ENCODE measurements around the gene AGPAT2.

The AGPAT2 gene

DNA sequence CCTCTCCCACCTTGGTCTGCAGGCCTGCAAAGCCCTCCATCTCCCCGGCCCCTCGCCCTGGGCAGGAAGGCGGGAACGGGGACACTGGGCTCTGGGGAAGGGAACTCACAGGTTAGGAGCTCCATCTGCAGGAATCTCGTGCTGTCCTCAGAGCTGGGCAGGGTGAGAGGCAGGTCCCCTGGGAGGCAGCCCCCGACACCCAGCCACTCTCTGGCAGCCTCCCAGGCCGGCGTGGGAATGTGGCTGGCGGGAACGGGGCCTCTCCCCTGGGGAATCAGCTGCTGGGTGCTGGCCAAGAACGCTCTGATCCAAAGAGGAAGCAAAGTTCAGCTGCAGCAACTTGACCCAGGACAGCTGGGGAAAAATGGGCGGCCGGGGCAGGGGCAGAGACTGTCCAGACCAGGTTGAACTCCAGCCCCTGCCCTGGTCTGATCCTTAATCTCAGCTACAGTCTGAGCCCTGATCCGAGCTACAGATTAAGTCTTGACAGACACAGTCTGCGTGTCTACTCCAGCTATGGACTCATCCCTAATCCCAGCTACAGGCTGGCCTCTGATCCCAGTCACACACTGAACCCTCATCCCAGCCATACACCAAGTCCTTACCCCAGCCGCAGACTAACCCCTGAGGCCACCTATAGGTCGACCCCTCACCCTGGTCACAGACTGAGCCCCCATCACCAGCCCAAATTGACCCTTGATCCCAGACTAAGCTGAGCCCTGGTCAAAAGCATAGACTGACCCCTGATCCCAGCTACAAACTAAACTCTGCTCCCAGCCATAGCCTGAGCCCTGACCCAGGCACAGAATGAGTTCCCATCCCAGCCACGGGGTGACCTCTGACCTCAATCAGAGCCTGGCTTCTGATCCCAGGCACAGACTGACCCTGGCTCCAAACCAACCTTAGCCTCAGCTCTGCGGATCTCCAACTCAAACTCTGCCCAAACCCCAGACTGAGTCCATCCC, 61.9 kb downstream of the AGPAT2 start:
- no peak for DNase-seq (ENCODE audit: low spot score)

DNA sequence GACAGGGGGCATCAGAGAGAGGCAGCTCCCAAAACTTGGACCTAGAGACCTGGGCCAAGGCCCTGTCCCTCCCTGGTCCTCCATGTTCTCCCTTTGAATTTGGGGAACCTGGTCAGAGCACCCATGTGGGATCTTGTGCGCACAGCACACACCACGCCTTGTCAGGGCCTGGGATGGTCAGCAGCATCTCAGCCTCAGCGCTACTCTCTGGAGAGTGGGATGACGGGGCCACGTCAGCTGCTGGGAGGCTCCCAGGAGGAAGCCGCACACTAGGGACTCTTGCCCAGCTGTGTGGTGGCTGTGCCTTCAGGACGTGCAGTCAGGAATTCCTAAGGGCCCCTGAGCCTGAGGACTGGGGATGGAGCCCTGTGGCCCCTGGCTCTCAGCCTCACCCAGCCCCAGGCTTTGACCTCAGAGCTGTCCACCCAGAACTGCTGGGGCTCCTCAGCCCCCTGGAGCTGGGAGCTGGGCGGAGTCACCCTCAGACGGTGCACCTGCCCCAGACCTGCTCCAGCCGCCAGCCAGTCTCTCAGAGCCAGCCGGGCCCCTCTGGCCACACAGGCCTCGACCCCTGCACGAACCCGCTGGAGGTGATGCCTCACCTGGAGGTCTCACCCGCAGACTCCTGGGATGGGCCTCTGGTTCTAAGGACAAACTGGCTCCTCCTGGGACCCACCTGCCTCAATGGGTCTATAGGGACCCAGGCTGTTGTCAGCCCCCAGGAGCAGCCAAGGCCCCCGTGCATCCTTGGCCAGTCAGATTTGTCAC, 62.9 kb downstream of the AGPAT2 start:
- DNase-seq (ENCODE audit: low spot score), result no peak

DNA sequence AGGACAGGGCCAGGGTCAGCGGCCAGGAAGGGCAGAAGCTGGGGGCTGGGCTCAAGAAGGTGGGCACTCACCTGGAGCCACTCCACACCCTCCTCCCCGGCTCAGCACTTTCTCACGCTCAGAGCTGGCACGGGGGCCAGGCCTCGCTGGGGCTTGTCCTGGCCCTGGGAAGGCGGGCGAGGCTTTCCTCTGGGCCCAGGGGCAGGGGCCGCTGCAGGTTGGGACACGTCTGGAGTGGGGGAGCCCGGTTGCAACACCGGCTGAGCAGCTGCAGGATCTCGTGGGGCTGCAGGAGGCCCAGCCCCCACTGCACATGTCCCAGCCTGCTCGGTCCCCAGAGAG, 63.4 kb downstream of the AGPAT2 start:
- DNase-seq (ENCODE audit: low spot score), result no peak

All from hematopoietic multipotent progenitor cell treated with erythropoietin and hydrocortisone succinate and interleukin-3 and kit ligand, for 17 days (in vitro differentiated cells).